ENCODE results near the gene HEXD. TPM values are rescaled to one million over a fixed set of nuclear protein-coding genes. Genes with fewer than 3 reads are reported as not detected.

The HEXD gene
- total and polyA plus RNA-seq, 2 donors (not counting 3 experiments of a cell fraction or from before 2014, with no cell fraction given) = 12.9 to 18.6 TPM

GRCh38 chr17:82438401-82439193, 20.4 kb downstream of the HEXD start:
- no peak overlapping the region for H3K4me2 ChIP-seq (ENCODE audit: insufficient read depth, low read length)
- no peaks in the 10 kb centered on the region for H3K9me3 ChIP-seq (replicated peaks; ENCODE audit: control insufficient read depth, insufficient read depth, low read length)
- H3K4me3 ChIP-seq (replicated peaks in 1 of 3; ENCODE audit: insufficient read depth in 1 of 3, low read depth in 1 of 3, low read length in 3 of 3) = no peak overlapping the region
- peaks cover 0 to 10% of the 10 kb centered on the region in 2 experiments for H3K36me3 ChIP-seq (ENCODE audit: control insufficient read depth in 2 of 2, extremely low read depth in 1 of 2, insufficient read depth in 2 of 2, low read length in 2 of 2)
- TF ChIP-seq CTCF (IDR thresholded peaks at IDR 0.05; ENCODE audit: extremely low read depth in 1 of 2, insufficient read depth in 1 of 2, low read depth in 1 of 2, low read length in 2 of 2) (no peak), EZH2 (IDR thresholded peaks at IDR 0.05; ENCODE audit: borderline replicate concordance, low read depth, low read length, severe bottlenecking) (no peak), POLR2AphosphoS5 (IDR thresholded peaks at IDR 0.05; ENCODE audit: insufficient read depth, low read depth, low read length) (no peak)
- H4K20me1 ChIP-seq (replicated peaks; ENCODE audit: control insufficient read depth, extremely low read depth, insufficient read depth, low read length) = no peaks in the 10 kb centered on the region
- no peak overlapping the region for H3K27ac ChIP-seq (ENCODE audit: insufficient read depth, low read depth, low read length)
- no peaks in the 10 kb centered on the region for H3K79me2 ChIP-seq (ENCODE audit: control insufficient read depth, insufficient read depth, low read length)
- ChIA-PET POLR2A (no interaction called here), CTCF (interaction anchor here (0.7 kb wide), 1 partner anchor 14 kb away, joined by 3 read pairs; no protein-coding TSS in a partner anchor)
- no peak overlapping the region for H2AFZ ChIP-seq (ENCODE audit: low read depth, low read length)
- dilution Hi-C loops (cut with MboI; ENCODE audit: extremely low pct_ligation_motif_present, low sequenced_read_pairs) (no loop called here), intact Hi-C loops (cut with micrococcal nuclease) (no loop called here)
- H3K9ac ChIP-seq (replicated peaks; ENCODE audit: extremely low read depth, insufficient read depth, low read length) = no peak overlapping the region
- FAIRE-seq (no peak), DNase-seq (ENCODE audit: low read depth, low spot score) (no peak)
- no peaks in the 10 kb centered on the region for H3K4me1 ChIP-seq (ENCODE audit: control insufficient read depth, extremely low read depth, insufficient read depth, low read length)
- BruUV-seq (replicated peaks) = no TSS peak
- H3K9me1 ChIP-seq (replicated peaks; ENCODE audit: control insufficient read depth, extremely low read depth, insufficient read depth, low read length) = no peaks in the 10 kb centered on the region
- H3K27me3 ChIP-seq (ENCODE audit: control insufficient read depth in 2 of 2, insufficient read depth in 2 of 2, low read length in 2 of 2) = no peaks in the 10 kb centered on the region

Data from endothelial cell of umbilical vein (primary cell).